Measurements from ENCODE around the gene CHRNA4.

CHRNA4 gene

GRCh38 chr20:63376283-63377250, 15.4 kb upstream of the CHRNA4 start:
- DNase-seq, result no peak

DNA sequence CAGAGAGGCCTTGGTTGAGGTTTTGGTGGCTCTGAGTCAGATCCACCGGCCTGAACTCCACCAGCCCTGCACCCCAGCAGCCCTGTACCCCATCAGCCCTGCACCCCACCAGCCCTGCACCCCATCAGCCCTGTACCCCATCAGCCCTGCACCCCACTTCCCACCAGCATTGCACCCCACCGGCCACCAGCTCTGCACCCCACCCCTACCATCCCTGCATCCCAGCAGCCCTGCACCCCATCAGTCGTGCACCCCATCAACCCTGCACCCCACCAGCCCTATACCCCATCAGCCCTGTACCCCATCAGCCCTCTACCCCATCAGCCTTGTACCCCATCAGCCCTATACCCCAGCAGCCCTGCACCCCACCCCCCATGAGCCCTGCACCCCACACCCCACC, 14.3 kb upstream of the CHRNA4 start:
- DNase-seq, result no peak

GRCh38 chr20:63374504-63374903, 13.4 kb upstream of the CHRNA4 start:
- DNase-seq, result no peak

- DNase-seq, result no peak
Observed at GRCh38 chr20:63373996-63374395, 12.8 kb upstream of the CHRNA4 start.

GRCh38 chr20:63372971-63373885, 12.1 kb upstream of the CHRNA4 start:
- DNase-seq, result no peak

- DNase-seq, result no peak
Observed at GRCh38 chr20:63371291-63371865, 10.2 kb upstream of the CHRNA4 start.

- no peak for DNase-seq
Observed at GRCh38 chr20:63370618-63371187, 9.6 kb upstream of the CHRNA4 start.

- no peak for DNase-seq
Observed at GRCh38 chr20:63369724-63370617, 8.8 kb upstream of the CHRNA4 start.

DNA sequence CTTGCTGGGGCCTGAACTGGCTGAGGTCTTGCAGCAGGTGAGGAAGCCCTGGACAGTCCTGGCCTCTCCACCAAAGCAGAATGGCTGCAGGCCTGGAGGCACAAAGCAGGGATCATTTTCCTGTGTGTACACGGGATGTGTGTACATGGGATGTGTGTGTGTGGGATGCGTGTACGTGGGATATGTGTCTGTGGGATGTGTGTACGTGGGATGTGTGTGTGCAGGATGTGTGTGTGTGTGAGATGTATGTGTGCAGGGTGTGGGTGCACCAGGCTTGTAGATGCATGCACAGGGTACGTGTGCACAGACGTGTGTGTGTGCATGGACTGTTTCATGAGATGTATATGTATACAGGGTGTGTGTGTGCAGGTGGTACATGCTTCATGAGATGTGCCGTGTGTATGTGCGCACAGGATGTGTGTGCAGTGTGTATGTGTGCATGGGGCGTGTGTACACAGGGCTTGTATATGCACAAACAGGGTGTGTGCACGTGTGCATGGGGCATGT, 7.9 kb upstream of the CHRNA4 start:
- DNase-seq, result no peak

DNA sequence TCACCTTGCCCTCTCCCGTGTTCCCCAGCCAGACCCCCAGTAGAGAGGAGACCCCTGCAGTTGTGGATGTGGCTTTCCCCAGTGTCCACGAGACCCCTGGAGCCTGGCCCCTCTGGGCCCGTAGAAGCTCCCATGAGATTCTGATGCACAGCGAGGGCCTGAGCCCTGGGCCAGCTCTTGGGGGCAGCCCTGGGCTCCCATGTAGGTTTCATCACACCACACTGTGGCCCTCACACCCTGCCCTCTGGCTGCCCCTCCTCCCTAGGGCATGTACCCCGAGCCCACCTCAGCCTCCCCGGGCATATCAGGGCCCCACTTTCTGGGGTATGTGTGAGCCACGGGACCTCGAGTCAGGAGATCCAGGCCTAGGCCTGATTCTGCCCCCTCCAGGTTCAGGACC, 7.0 kb upstream of the CHRNA4 start:
- no peak for DNase-seq

- DNase-seq, result no peak
Observed at GRCh38 chr20:63367446-63368055, 6.4 kb upstream of the CHRNA4 start.

DNA sequence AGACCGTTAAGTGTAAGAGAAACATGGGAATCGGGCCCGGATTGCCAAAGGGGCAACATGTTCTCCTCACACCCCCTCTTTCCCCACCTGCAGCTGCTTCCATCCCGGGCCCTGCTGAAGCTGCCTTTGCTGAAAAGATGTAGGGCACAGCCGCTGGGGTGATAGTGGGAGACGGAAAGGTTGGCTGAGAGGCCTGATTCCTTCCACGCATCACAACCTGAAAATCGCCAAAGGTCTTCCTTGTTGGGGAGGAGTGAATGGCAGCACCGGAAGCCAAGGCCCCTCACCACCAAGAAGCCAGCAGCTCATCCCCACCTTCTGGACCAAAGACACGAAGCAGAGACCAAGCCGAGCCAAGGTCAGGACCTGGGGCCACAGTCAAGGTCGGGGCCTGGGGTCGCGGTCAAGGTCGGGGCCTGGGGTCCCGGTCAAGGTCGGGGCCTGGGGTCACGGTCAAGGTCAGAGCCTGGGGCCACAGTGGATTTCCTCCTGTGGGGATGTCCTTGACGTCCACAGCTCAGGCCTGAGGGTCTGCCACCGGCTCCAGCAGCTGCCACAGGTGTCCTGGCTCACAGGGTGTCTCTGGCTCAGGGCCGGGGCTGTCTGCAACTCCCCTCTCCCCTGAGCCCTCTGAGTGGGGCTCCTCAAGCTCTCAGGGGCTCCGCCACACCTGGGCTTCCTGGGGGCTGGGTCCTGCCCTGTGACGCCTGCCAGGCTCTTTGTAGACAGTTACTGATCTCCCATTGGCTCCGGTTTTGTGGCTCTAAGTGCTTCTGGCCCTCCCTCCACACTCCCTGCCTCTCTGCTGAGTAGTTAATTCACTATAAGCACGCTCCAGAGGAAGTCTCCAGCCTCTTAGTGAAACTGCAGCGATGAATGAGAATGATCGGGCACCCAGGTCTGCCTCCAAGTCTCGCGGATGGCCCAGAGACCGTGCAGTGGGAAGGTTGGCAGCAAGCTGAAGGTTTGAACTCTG, 5.5 kb upstream of the CHRNA4 start:
- peak; percentile 25 for DNase-seq

GRCh38 chr20:63365601-63366389, 4.6 kb upstream of the CHRNA4 start:
- no peak for DNase-seq

DNA sequence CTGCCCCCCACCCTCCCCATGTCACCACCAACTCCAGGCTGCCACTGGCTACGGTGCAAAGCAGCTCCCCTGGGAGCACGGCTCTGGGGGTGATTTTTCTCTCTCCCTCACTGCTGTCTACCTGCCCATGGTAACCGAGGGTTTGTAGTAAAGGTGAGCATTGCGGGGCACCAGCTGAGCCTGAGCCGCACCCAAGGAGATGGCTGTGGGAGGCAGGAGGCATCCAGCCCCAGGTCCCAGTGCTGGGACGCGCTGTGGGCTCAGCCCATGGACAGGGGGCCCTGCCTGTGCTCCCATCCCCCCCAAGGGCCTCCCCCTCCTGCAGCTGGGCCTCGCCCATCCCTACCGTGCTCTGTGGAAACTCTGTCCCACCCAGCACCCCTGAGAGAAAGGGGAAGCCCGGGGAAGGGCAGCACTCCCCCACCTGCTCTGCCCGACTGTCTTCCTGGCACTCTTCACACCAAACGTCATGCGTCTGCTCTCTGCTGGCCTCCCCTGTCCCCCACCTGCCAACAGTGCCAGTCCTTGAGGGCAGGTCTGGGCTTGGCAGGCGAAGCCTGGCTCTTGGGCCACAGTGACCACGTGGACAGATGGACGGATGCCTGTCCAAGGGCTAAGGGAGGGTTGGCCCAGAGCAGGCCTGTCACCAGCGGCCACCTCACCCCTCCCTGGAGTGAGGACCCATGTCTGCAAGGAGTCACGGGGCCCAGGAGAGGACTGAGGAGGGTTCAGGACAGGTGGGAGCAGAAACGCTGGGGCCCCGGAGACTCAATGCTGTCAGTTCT, 3.8 kb upstream of the CHRNA4 start:
- DNase-seq, result no peak

DNA sequence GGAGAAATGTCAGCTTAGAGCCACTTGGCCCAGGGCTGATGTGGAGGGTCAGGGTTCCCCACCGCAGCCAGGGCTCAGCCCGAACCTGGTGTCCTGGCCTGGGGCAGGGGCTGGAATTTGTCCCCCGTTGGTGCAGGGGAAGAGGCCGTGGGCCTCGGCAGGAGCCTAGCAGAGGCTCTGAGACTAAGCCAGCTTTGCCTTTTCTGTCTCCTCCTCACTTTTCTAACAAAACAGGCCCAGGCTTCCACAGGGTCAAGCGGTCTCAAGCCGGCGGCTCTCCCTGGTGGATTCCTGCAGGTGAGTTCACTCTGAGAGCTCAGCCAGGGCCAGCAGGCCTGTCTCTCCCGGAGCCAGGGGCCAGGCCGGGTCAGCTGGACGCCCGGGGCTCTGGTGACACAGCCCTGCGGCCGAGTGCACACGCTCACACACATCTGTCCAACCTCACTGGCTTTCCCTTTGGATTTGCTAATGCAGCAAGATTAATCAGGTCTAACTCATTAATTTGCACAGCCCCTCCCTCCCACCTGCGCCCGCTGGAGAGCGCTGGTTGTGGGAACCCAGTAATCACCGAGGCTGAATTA, 2.9 kb upstream of the CHRNA4 start:
- DNase-seq, result no peak

DNA sequence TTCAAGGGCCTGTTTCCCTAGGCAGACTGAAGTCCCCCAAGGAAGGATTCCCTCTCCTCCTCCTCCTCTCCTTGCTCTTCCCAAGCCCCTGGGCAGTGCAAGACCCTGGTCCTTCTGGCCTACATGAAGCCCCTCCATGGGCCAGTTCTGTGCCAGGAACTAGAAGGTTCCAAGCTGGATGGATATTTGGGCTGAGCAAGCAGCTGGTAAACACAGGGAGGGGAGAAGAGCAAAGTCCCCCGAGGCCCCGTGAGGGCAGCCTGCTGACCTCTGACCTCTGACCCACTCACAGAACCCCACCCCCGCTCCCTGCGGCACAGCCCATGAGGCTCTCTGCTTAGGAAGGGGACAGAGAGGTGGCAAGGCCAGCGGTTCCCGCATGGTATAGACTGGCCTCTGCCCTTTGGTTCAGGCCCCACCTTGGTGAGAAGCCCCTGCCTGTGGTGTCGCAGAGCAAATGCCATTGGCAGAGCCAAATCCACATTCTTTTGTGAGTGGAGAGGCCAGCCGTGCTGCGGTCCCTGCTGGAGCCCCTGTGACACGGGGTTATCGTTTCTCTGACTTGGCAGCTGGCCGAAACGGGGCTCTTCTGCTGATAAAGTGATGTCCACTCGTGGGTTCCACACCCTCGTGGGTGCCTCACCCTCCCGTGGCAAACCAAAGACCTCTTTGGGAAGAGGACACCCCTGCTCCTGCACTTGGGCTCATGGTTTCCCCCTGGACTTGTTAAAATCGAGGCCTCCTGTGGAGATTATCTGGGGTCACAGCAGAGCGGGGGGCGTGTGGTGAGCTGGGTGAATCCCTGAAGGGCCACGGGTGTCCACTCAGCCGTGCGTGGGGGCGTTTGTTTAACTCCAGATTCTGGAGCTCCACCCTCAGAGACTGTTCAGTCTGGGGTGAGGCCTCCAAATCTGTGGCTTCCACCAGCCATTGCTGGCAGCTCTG, 2.1 kb upstream of the CHRNA4 start:
- no peak for DNase-seq

Measured in NCI-H1092 treated with DMSO at 0.1 percent for 48 hours (cell line).